ENCODE measurements around the gene CFB. TPM values are rescaled to one million over a fixed set of nuclear protein-coding genes. Genes with fewer than 3 reads are reported as not detected.
A peak's percentile ranks its signal among the peaks of the same experiment; 100 is the strongest.

CFB gene
- total and polyA plus RNA-seq, 9 of the 15 experiments (the other 6 are each of a cell fraction or from before 2014, with no cell fraction given) = 0.08 to 0.91 (median 0.22) TPM; not detected in 4

- TF ChIP-seq, protein P1, sequence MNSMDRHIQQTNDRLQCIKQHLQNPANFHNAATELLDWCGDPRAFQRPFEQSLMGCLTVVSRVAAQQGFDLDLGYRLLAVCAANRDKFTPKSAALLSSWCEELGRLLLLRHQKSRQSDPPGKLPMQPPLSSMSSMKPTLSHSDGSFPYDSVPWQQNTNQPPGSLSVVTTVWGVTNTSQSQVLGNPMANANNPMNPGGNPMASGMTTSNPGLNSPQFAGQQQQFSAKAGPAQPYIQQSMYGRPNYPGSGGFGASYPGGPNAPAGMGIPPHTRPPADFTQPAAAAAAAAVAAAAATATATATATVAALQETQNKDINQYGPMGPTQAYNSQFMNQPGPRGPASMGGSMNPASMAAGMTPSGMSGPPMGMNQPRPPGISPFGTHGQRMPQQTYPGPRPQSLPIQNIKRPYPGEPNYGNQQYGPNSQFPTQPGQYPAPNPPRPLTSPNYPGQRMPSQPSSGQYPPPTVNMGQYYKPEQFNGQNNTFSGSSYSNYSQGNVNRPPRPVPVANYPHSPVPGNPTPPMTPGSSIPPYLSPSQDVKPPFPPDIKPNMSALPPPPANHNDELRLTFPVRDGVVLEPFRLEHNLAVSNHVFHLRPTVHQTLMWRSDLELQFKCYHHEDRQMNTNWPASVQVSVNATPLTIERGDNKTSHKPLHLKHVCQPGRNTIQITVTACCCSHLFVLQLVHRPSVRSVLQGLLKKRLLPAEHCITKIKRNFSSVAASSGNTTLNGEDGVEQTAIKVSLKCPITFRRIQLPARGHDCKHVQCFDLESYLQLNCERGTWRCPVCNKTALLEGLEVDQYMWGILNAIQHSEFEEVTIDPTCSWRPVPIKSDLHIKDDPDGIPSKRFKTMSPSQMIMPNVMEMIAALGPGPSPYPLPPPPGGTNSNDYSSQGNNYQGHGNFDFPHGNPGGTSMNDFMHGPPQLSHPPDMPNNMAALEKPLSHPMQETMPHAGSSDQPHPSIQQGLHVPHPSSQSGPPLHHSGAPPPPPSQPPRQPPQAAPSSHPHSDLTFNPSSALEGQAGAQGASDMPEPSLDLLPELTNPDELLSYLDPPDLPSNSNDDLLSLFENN (IDR thresholded peaks at IDR 0.05; ENCODE audit: low read depth in 2 of 2, low read length in 2 of 2) = no peak
- TF ChIP-seq HMG20A (CRISPR knock-in tag; conservative IDR thresholded peaks at IDR 0.05) (no peak), POLR2AphosphoS5 (IDR thresholded peaks at IDR 0.05; ENCODE audit: control insufficient read depth, insufficient read depth, low read depth, low read length) (no peak), MCM7 (IDR thresholded peaks at IDR 0.05) (no peak), SMAD4 (CRISPR knock-in tag; conservative IDR thresholded peaks at IDR 0.05) (peak; percentile 26), SMAD2 (IDR thresholded peaks at IDR 0.05; ENCODE audit: low read depth, low read length) (no peak), ZNF232 (CRISPR knock-in tag; IDR thresholded peaks at IDR 0.05) (peak; percentile 80; the same call in 1 of the 2 replicates), ZNF644 (tag; IDR thresholded peaks at IDR 0.05; ENCODE audit: low read depth) (no peak), RBM14 (IDR thresholded peaks at IDR 0.05; ENCODE audit: borderline replicate concordance, insufficient read depth, low read depth, low read length) (no peak), FOXM1 (IDR thresholded peaks at IDR 0.05; ENCODE audit: low read depth) (no peak), FOXM1 (CRISPR knock-in tag; IDR thresholded peaks at IDR 0.05; ENCODE audit: low read depth) (peak; percentile 94; the same call in 1 of the 2 replicates), PCBP2 (IDR thresholded peaks at IDR 0.05; ENCODE audit: low read depth, low read length, poor library complexity, severe bottlenecking) (no peak), NFRKB (IDR thresholded peaks at IDR 0.05; ENCODE audit: low read depth) (peak; percentile 87), ZNF12 (CRISPR knock-in tag; IDR thresholded peaks at IDR 0.05) (peak; percentile 68), ATF3 (IDR thresholded peaks at IDR 0.05) (peak; percentile 40; the same call in 1 of the 2 replicates), ATF3 (CRISPR knock-in tag; conservative IDR thresholded peaks at IDR 0.05) (0 out of 2 replicates have a peak, but pooled peaks have one; percentile 35), CHD4 (IDR thresholded peaks at IDR 0.05; ENCODE audit: insufficient read depth, insufficient replicate concordance, low read depth, low read length, poor library complexity, severe bottlenecking) (peak; percentile 14), ZC3H4 (CRISPR knock-in tag; IDR thresholded peaks at IDR 0.05; ENCODE audit: borderline replicate concordance) (peak; percentile 74; the same call in 1 of the 2 replicates), HIVEP1 (CRISPR knock-in tag; IDR thresholded peaks at IDR 0.05) (no peak), ZNF717 (CRISPR knock-in tag; IDR thresholded peaks at IDR 0.05) (no peak), CEBPG (CRISPR knock-in tag; IDR thresholded peaks at IDR 0.05) (peak; percentile 34; the same call in 1 of the 2 replicates), CEBPG (tag; conservative IDR thresholded peaks at IDR 0.05 in 1 of 2, IDR thresholded peaks at IDR 0.05 in 1 of 2) (no peak), E2F3 (CRISPR knock-in tag; IDR thresholded peaks at IDR 0.05) (no peak; the same call in 1 of the 2 replicates), ZNF224 (CRISPR knock-in tag; IDR thresholded peaks at IDR 0.05) (no peak), PHF21A (IDR thresholded peaks at IDR 0.05; ENCODE audit: borderline replicate concordance, low read depth) (no peak), NUFIP1 (IDR thresholded peaks at IDR 0.05; ENCODE audit: partially characterized antibody) (no peak)
Measured at GRCh38 chr6:31972709-31973350, 26.9 kb downstream of the CFB start (continued).
